Fibroblast of skin of back (primary cell): ENCODE results near the gene MAPRE2.
"Not testable (repeated sequence)": the region's sequence is repeated elsewhere in the genome, so short reads cannot be mapped to it uniquely, and the experiment has no call there.

Source experiments
- DNase-seq: peaks from one replicate; pipeline ENCODE4 v3.0.0-alpha.2; 2013

MAPRE2 gene

GRCh38 chr18:35095983-35096676 lies 54.9 kb downstream of the MAPRE2 start:
- peak; percentile 39 for DNase-seq

- DNase-seq, result no peak
Measured at GRCh38 chr18:35096677-35097011, 55.4 kb downstream of the MAPRE2 start.

- no peak for DNase-seq
Measured at GRCh38 chr18:35097195-35097594, 56.0 kb downstream of the MAPRE2 start.

GRCh38 chr18:35097763-35098162 lies 56.5 kb downstream of the MAPRE2 start:
- DNase-seq, result no peak

- peak; percentile 39 for DNase-seq
Measured at GRCh38 chr18:35099911-35100310, 58.7 kb downstream of the MAPRE2 start.

GRCh38 chr18:35104391-35105051 lies 63.3 kb downstream of the MAPRE2 start:
- DNase-seq, result no peak

- no peak for DNase-seq
Measured at GRCh38 chr18:35106013-35106844, 65.0 kb downstream of the MAPRE2 start.

GRCh38 chr18:35106845-35107148 lies 65.6 kb downstream of the MAPRE2 start:
- DNase-seq, result no peak

GRCh38 chr18:35107216-35107615 lies 66.0 kb downstream of the MAPRE2 start:
- DNase-seq, result no peak

GRCh38 chr18:35108088-35108487 lies 66.9 kb downstream of the MAPRE2 start:
- not testable (repeated sequence) for DNase-seq

- no peak for DNase-seq
Measured at GRCh38 chr18:35110059-35110458, 68.8 kb downstream of the MAPRE2 start.

GRCh38 chr18:35110554-35111485 lies 69.6 kb downstream of the MAPRE2 start:
- DNase-seq, result peak; percentile 52

GRCh38 chr18:35112696-35113095 lies 71.5 kb downstream of the MAPRE2 start:
- no peak for DNase-seq

- DNase-seq, result no peak
Measured at GRCh38 chr18:35114305-35114704, 73.1 kb downstream of the MAPRE2 start.

- no peak for DNase-seq
Measured at GRCh38 chr18:35116784-35117318, 75.6 kb downstream of the MAPRE2 start.

- no peak for DNase-seq
Measured at GRCh38 chr18:35117372-35117771, 76.2 kb downstream of the MAPRE2 start.

GRCh38 chr18:35117951-35118411 lies 76.8 kb downstream of the MAPRE2 start:
- DNase-seq, result peak; percentile 61

- no peak for DNase-seq
Measured at GRCh38 chr18:35118641-35119040, 77.4 kb downstream of the MAPRE2 start.

- DNase-seq, result no peak
Measured at GRCh38 chr18:35121038-35121437, 79.8 kb downstream of the MAPRE2 start.

GRCh38 chr18:35121531-35121930 lies 80.3 kb downstream of the MAPRE2 start:
- no peak for DNase-seq

- DNase-seq, result no peak
Measured at GRCh38 chr18:35122586-35123224, 81.5 kb downstream of the MAPRE2 start.

- no peak for DNase-seq
Measured at GRCh38 chr18:35123811-35124210, 82.6 kb downstream of the MAPRE2 start.
